ENCODE measurements around the gene MIS18A. TPM values are rescaled to one million over a fixed set of nuclear protein-coding genes. Genes with fewer than 3 reads are reported as not detected.

MIS18A gene
- total and polyA plus RNA-seq, 2 experiments from 2014 or later, result 46.1 to 133 TPM

- TF ChIP-seq ZNF462 (CRISPR knock-in tag; IDR thresholded peaks at IDR 0.05), result no peak
- TF ChIP-seq REST (IDR thresholded peaks at IDR 0.05; ENCODE audit: unreplicated experiment), result no peak
Observed at GRCh38 chr21:32309906-32310460, 31.1 kb upstream of the MIS18A start (continued).

- Histone ChIP-seq H3K27me3 (ENCODE audit: insufficient read depth) (no peaks in the 10 kb centered on the region), H3K4me3 (no peak overlapping the region), H4K20me1 (replicated peaks; ENCODE audit: insufficient read depth) (peaks cover 3% of the 10 kb centered on the region), H3K79me2 (replicated peaks; ENCODE audit: insufficient read depth) (no peaks in the 10 kb centered on the region; the same call in 1 of the 2 replicates), H3K4me2 (no peak overlapping the region), H2AFZ (no peak overlapping the region), H3K27ac (ENCODE audit: low read depth) (no peak overlapping the region), H3K9me2 (ENCODE audit: insufficient read depth) (no peaks in the 10 kb centered on the region), H3K36me3 (ENCODE audit: insufficient read depth) (peaks cover 10% of the 10 kb centered on the region), H3F3A (replicated peaks; ENCODE audit: low read depth) (peaks cover 12% of the 10 kb centered on the region; the same call in 1 of the 2 replicates), H3K4me1 (ENCODE audit: insufficient read depth) (peaks cover 7% of the 10 kb centered on the region; the same call in 1 of the 2 replicates)
- no peak for ATAC-seq
- Mint-ChIP-seq H3K27ac (no peak overlapping the region), H3K4me3 (no peak overlapping the region), H3K4me1 (peaks cover 17% of the 10 kb centered on the region), H3K36me3 (ENCODE audit: low read depth) (peaks cover 20% of the 10 kb centered on the region), H3K9me3 (no peaks in the 10 kb centered on the region), H3K27me3 (ENCODE audit: insufficient read depth, low read depth, poor library complexity) (peaks cover 10% of the 10 kb centered on the region)
- no peak for DNase-seq (ENCODE audit: low spot score)
- TF ChIP-seq JUNB (IDR thresholded peaks at IDR 0.05; ENCODE audit: unreplicated experiment), result no peak
- TF ChIP-seq CREB1 (CRISPR knock-in tag; IDR thresholded peaks at IDR 0.05; ENCODE audit: low read depth), result no peak
- TF ChIP-seq POLR2AphosphoS5 (IDR thresholded peaks at IDR 0.05; ENCODE audit: low read depth), result no peak
- TF ChIP-seq ZNF114 (CRISPR knock-in tag; IDR thresholded peaks at IDR 0.05), result no peak
Observed at GRCh38 chr21:32308696-32309095, 29.8 kb upstream of the MIS18A start.
